Endometrium (tissue), 2 donors: ENCODE data around the gene KLK3.

Experiments used
- FAIRE-seq: peaks from 2 replicates; lab custom pipeline; 2012; peaks lifted over from hg19 to GRCh38; lab: Jason Lieb, UNC
- donor health status: control.
- donor health status: control.

KLK3 gene

DNA sequence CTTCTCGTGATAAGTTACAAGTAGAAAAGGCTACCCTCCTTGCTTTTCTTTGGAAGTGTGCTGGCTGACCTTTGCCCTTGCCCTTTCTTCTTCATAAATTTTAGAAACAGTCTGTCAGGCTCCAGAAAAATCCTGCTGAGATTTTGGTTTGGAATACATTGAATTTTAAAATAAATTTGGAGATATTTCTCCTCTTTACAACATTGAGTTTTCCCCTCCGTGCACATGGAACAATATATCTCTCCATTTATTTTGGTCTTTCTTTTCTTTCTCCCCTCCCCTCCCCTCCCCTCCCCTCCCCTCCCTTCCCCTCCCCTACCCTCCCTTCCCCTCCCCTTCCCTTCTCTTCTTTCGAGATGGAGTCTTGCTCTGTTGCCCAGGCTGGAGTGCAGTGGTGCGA lies 47.9 kb downstream of the KLK3 start:
- no peak for FAIRE-seq

DNA sequence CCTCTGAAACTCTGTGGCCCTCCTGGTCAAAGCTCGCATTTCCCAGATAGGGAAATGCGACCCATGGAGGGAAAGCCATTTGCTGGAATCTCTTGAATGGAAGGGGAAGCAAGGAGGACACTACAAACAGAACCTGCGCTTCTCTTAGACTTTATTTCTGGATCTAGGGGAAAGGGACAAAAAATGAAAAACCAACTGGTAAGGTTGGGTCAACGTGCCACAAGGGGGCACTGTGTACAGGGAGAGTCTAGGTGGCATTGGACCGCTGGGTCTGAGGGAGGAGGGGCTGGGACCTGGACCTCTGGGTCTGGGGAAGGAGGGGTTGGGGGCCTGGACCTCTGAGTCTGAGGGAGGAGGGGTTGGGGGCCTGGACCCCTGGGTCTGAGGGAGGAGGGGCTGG lies 51.5 kb downstream of the KLK3 start:
- FAIRE-seq, result no peak

GRCh38 chr19:50908336-50908735 lies 53.6 kb downstream of the KLK3 start:
- no peak for FAIRE-seq

DNA sequence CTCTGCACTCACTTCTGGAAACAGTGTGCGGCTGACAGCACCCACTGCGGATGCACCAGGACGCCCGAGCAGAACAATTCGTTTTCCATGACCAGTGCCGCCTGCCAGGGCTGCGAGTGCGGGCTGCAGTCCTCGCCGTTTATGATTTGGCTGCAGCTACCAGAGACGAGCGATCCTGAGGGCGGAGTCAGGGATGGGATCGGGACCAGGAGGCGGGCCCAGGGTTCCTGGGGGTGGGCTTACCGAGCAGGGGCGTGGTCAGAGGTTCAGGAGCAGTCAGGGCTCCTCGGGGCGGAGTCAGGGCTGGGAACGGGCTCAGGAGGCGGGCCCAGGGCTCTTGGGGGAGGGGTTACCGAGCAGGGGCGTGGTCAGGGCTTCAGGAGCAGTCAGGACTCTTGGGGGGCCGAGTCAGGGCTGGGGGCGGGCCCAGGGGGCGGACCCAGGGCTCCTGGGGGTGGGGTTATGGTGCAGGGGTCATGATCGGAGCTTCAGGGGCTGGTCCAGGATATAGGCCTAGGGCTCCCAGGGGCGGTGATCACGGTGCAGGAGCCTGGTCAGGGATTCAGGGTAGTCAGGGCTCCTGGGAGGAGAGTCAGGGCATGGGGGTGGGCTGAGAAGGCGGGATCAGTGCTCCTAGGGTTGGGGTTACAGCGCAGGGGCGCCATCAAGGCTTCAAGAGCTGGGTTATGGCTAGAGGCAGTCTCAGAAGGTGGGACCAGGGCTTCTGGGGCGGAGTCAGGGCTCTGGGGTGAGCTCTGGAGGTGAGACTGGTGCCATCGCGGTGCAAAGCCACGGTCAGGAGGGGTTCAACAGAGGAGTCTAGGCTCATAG lies 54.7 kb downstream of the KLK3 start:
- FAIRE-seq, result no peak
